ENCODE results near the gene ANKS1A. TPM values are rescaled to one million over a fixed set of nuclear protein-coding genes. Genes with fewer than 3 reads are reported as not detected.

ANKS1A gene
- total and polyA plus RNA-seq, 2 of the 4 experiments (the other 2 are of a cell fraction) = 7.2 to 7.5 TPM

DNA sequence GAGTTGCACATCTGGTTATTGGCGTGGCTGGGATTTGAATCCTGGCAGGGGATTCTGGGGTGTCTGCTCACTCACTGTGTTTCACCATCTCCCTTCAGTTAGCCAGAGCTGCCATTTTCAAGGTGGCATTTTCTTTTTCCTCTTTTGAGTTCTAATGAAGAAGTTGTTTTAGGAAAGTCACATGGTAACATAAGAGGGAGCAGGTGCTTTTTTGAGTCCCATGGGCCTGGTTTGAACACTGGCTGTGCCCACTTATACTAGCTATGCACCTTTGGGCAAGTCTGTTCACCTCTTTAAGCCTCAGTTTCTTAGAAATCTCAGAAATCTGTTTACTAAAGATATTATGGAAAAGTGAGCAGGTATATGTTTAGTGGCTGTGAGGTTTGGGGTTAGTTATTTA, 39.6 kb downstream of the ANKS1A start:
- H3K23ac ChIP-seq (ENCODE audit: low read depth, low read length) = no peak overlapping the region
- no peaks in the 10 kb centered on the region for H3K9me3 ChIP-seq (ENCODE audit: control insufficient read depth, insufficient read depth, low read length)
- TF ChIP-seq SMC3 (IDR thresholded peaks at IDR 0.05; ENCODE audit: low read depth, low read length) (no peak), CHD1 (IDR thresholded peaks at IDR 0.05; ENCODE audit: low read depth, low read length) (no peak), MXI1 (IDR thresholded peaks at IDR 0.05; ENCODE audit: borderline replicate concordance, low read depth, low read length) (no peak), BHLHE40 (IDR thresholded peaks at IDR 0.05; ENCODE audit: low read depth, low read length) (no peak), RFX5 (IDR thresholded peaks at IDR 0.05; ENCODE audit: low read depth, low read length) (no peak), RCOR1 (IDR thresholded peaks at IDR 0.05; ENCODE audit: insufficient replicate concordance, low read length) (no peak), ELK1 (IDR thresholded peaks at IDR 0.05; ENCODE audit: borderline replicate concordance, low read depth, low read length) (no peak), MAZ (IDR thresholded peaks at IDR 0.05; ENCODE audit: borderline replicate concordance, low read depth, low read length) (no peak), FOS (IDR thresholded peaks at IDR 0.05; ENCODE audit: low read depth, low read length) (no peak), MAFK (IDR thresholded peaks at IDR 0.05; ENCODE audit: low read depth, low read length) (no peak)
- TF ChIP-seq, protein P1, sequence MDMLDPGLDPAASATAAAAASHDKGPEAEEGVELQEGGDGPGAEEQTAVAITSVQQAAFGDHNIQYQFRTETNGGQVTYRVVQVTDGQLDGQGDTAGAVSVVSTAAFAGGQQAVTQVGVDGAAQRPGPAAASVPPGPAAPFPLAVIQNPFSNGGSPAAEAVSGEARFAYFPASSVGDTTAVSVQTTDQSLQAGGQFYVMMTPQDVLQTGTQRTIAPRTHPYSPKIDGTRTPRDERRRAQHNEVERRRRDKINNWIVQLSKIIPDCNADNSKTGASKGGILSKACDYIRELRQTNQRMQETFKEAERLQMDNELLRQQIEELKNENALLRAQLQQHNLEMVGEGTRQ (IDR thresholded peaks at IDR 0.05; ENCODE audit: low read depth, low read length) = no peak
- in situ Hi-C loops (cut with MboI; ENCODE audit: low sequenced_read_pairs) = no loop called here
- H4K5ac ChIP-seq (ENCODE audit: low read depth, low read length) = no peak overlapping the region
- H2BK20ac ChIP-seq (ENCODE audit: low read depth, low read length) = no peak overlapping the region
- H3K27me3 ChIP-seq (ENCODE audit: control insufficient read depth, insufficient read depth, low read length) = no peaks in the 10 kb centered on the region
- H4K91ac ChIP-seq (ENCODE audit: insufficient read depth, low read depth, low read length) = no peak overlapping the region
- dilution Hi-C loops (cut with HindIII; ENCODE audit: low sequenced_read_pairs, unreplicated experiment) = no loop called here
- H3K4ac ChIP-seq (ENCODE audit: low read depth, low read length) = no peak overlapping the region
- CTCF ChIA-PET = no interaction called here
- no peak overlapping the region for H2BK120ac ChIP-seq (ENCODE audit: low read depth, low read length)
- no peak overlapping the region for H2BK5ac ChIP-seq (ENCODE audit: low read depth, low read length, poor library complexity, severe bottlenecking)
- H3K79me1 ChIP-seq (ENCODE audit: low read depth in 1 of 2, low read length in 2 of 2) = peaks cover 12% of the 10 kb centered on the region in 2 experiments; a peak in 3 of 4 replicates
- H3K4me1 ChIP-seq (ENCODE audit: control insufficient read depth, insufficient read depth, low read length) = no peaks in the 10 kb centered on the region; the same call in 1 of the 2 replicates
- H3K56ac ChIP-seq (ENCODE audit: extremely low read depth, insufficient read depth, low read length) = no peak overlapping the region
- H4K8ac ChIP-seq (ENCODE audit: low read depth in 2 of 2, low read length in 2 of 2) = no peak overlapping the region
- DNase-seq (no peak), ATAC-seq (ENCODE audit: low read depth) (no peak)
- H2AFZ ChIP-seq (replicated peaks; ENCODE audit: low read length, poor library complexity) = no peak overlapping the region
- H3K4me2 ChIP-seq (ENCODE audit: low read depth, low read length) = no peak overlapping the region
- no peak overlapping the region for H2BK15ac ChIP-seq (ENCODE audit: low read depth, low read length)
- intact Hi-C loops (cut with micrococcal nuclease) = no loop called here
- H3K9me1 ChIP-seq (ENCODE audit: insufficient read depth, low read length) = peaks cover 14% of the 10 kb centered on the region; the same call in 1 of the 2 replicates
- H3K18ac ChIP-seq (ENCODE audit: low read depth, low read length) = no peak overlapping the region
- no CpG with 5 or more reads among the region's 1 CpG for WGBS, 2 experiments (ENCODE audit: extremely low coverage in 2 of 2, insufficient read length in 1 of 2)
- no peak overlapping the region for H3K4me3 ChIP-seq (ENCODE audit: insufficient read depth, low read depth, low read length)
- POLR2A ChIA-PET (ENCODE audit: unreplicated experiment) = no interaction called here
- no peak overlapping the region for H3K27ac ChIP-seq (ENCODE audit: insufficient read depth, low read length)
- H2AK5ac ChIP-seq (ENCODE audit: low read depth, low read length) = no peak overlapping the region
- H3K36me3 ChIP-seq (ENCODE audit: control insufficient read depth, insufficient read depth, low read length) = no peaks in the 10 kb centered on the region
- no peak overlapping the region for H3K14ac ChIP-seq (replicated peaks; ENCODE audit: low read depth, low read length)
- no TSS peak for BruUV-seq (replicated peaks)
- no peak overlapping the region for H2AK9ac ChIP-seq (replicated peaks; ENCODE audit: low read depth, low read length, poor library complexity)
- H3K9ac ChIP-seq (ENCODE audit: low read depth, low read length) = no peak overlapping the region
- peaks cover 24% of the 10 kb centered on the region; the same call in 1 of the 2 replicates for H4K20me1 ChIP-seq (ENCODE audit: insufficient read depth, low read length)

Data from IMR-90 (cell line).